Astrocyte (in vitro differentiated cells and primary cell): ENCODE results near the gene PCDH8. TPM values are rescaled to one million over a fixed set of nuclear protein-coding genes. Genes with fewer than 3 reads are reported as not detected.

Experiments used
- DNase-seq: peaks from one replicate; pipeline ENCODE4 v3.0.0-alpha.2; 2010; ENCODE audit warnings: low read depth
- FAIRE-seq: peaks from 2 replicates; lab custom pipeline; 2011; peaks lifted over from hg19 to GRCh38; lab: Jason Lieb, UNC
- H2AFZ ChIP-seq: 2 replicates; pipeline ENCODE4 v1.6.0; 2012; ENCODE audit warnings: low read depth, low read length, inconsistent platforms
- H3K27ac ChIP-seq: 2 replicates; pipeline ENCODE4 v1.5.1; 2011; ENCODE audit warnings: low read depth, low read length, inconsistent platforms
- H3K27me3 ChIP-seq: 2 replicates; pipeline ENCODE4 v1.6.0; 2011; ENCODE audit warnings: low read length, inconsistent platforms; ENCODE audit not compliant: insufficient read depth
- H3K36me3 ChIP-seq: 2 replicates; pipeline ENCODE4 v1.5.1; 2011; ENCODE audit warnings: low read length, inconsistent platforms; ENCODE audit not compliant: insufficient read depth
- H3K4me1 ChIP-seq: 2 replicates; pipeline ENCODE4 v1.5.1; 2011; ENCODE audit warnings: low read length, inconsistent platforms; ENCODE audit not compliant: insufficient read depth
- H3K4me2 ChIP-seq: 2 replicates; pipeline ENCODE4 v1.6.0; 2012; ENCODE audit warnings: low read length, inconsistent platforms
- H3K4me3 ChIP-seq: 2 replicates; pipeline ENCODE4 v1.5.1; 2011; ENCODE audit warnings: low read depth, mild to moderate bottlenecking, low read length, inconsistent platforms; ENCODE audit not compliant: insufficient read depth
- H3K79me2 ChIP-seq: 2 replicates; pipeline ENCODE4 v1.6.0; 2012; ENCODE audit warnings: mild to moderate bottlenecking, low read length, inconsistent platforms; ENCODE audit not compliant: insufficient read depth
- H3K9ac ChIP-seq: 2 replicates; pipeline ENCODE4 v1.6.0; 2012; ENCODE audit warnings: mild to moderate bottlenecking, low read length, inconsistent platforms
- H3K9me3 ChIP-seq: 2 replicates; pipeline ENCODE4 v1.5.1; 2012; ENCODE audit warnings: low read depth, mild to moderate bottlenecking, low read length, inconsistent platforms; ENCODE audit not compliant: insufficient read depth
- H4K20me1 ChIP-seq: 2 replicates; pipeline ENCODE4 v1.6.0; 2012; ENCODE audit warnings: low read length, inconsistent platforms; ENCODE audit not compliant: insufficient read depth
- H3K27ac Mint-ChIP-seq: one replicate; pipeline ENCODE4 v1.8.0; 2021; ENCODE audit warnings: mild to moderate bottlenecking, mixed read lengths; ENCODE audit not compliant: unreplicated experiment
- H3K27me3 Mint-ChIP-seq: one replicate; pipeline ENCODE4 v1.8.0; 2021; ENCODE audit warnings: low read depth, mixed read lengths; ENCODE audit not compliant: unreplicated experiment
- H3K36me3 Mint-ChIP-seq: one replicate; pipeline ENCODE4 v1.8.0; 2021; ENCODE audit warnings: low read depth, mixed read lengths; ENCODE audit not compliant: unreplicated experiment
- H3K4me1 Mint-ChIP-seq: one replicate; pipeline ENCODE4 v1.8.0; 2021; ENCODE audit warnings: low read depth, mixed read lengths; ENCODE audit not compliant: unreplicated experiment
- H3K4me3 Mint-ChIP-seq: one replicate; pipeline ENCODE4 v1.8.0; 2021; ENCODE audit warnings: mild to moderate bottlenecking, moderate library complexity, mixed read lengths; ENCODE audit not compliant: unreplicated experiment
- H3K9me3 Mint-ChIP-seq: one replicate; pipeline ENCODE4 v1.8.0; 2021; ENCODE audit warnings: mild to moderate bottlenecking, mixed read lengths; ENCODE audit not compliant: unreplicated experiment
- EZH2 ChIP-seq: IDR thresholded peaks from 2 replicates; pipeline ENCODE4 v1.6.1; 2012; ENCODE audit warnings: mild to moderate bottlenecking, low read length, inconsistent platforms; ENCODE audit not compliant: insufficient read depth
- total RNA-seq: library from RNA; stranded (reverse); gene quantifications from 2 replicates; pipeline ENCODE4 v1.2.1, GENCODE V29; 2021
- TF ChIP-seq, protein P1 (sequence below): IDR thresholded peaks from 2 replicates; pipeline ENCODE4 v1.5.1; 2011; ENCODE audit warnings: low read depth, mild to moderate bottlenecking, inconsistent platforms, low read length, moderate library complexity; ENCODE audit not compliant: insufficient read depth

Gene PCDH8
- total RNA-seq, 1 donor from 2014 or later = 1.9 TPM

DNA sequence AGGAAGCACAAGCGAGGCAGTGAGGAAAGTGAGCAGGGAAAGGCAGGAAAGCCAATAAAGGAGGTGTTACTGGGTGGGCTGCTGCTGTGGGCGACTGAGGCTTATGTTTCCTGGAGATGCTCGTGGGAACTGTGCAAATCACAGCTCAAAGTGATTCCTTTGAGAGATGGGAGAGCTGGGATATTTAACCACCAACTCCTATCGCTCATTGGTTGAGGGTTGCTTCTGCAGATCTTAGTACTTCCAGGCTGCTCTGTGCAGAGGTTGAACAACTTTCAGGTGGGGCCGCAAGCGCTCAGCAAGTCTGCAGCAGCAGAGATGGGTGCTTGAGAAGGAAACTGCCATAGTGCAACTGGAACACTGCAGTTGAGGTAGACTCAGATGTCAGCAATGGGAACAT is 8.4 kb downstream of the PCDH8 start:
- no peak overlapping the region for H3K4me3 Mint-ChIP-seq
- DNase-seq = no peak
- H2AFZ ChIP-seq = no peak overlapping the region
- H3K36me3 Mint-ChIP-seq = no peaks in the 10 kb centered on the region
- H3K36me3 ChIP-seq = no peaks in the 10 kb centered on the region
- FAIRE-seq = no peak
- H4K20me1 ChIP-seq = no peaks in the 10 kb centered on the region
- no peaks in the 10 kb centered on the region for H3K4me1 ChIP-seq
- H3K9ac ChIP-seq = no peak overlapping the region
- H3K27me3 Mint-ChIP-seq = peaks cover 35% of the 10 kb centered on the region
- H3K9me3 ChIP-seq = no peaks in the 10 kb centered on the region
- TF ChIP-seq EZH2 = no peak
- TF ChIP-seq, protein P1, sequence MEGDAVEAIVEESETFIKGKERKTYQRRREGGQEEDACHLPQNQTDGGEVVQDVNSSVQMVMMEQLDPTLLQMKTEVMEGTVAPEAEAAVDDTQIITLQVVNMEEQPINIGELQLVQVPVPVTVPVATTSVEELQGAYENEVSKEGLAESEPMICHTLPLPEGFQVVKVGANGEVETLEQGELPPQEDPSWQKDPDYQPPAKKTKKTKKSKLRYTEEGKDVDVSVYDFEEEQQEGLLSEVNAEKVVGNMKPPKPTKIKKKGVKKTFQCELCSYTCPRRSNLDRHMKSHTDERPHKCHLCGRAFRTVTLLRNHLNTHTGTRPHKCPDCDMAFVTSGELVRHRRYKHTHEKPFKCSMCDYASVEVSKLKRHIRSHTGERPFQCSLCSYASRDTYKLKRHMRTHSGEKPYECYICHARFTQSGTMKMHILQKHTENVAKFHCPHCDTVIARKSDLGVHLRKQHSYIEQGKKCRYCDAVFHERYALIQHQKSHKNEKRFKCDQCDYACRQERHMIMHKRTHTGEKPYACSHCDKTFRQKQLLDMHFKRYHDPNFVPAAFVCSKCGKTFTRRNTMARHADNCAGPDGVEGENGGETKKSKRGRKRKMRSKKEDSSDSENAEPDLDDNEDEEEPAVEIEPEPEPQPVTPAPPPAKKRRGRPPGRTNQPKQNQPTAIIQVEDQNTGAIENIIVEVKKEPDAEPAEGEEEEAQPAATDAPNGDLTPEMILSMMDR = no peak
- no peak overlapping the region for H3K4me3 ChIP-seq
- H3K27ac Mint-ChIP-seq = no peak overlapping the region
- no peaks in the 10 kb centered on the region for H3K4me1 Mint-ChIP-seq
- peaks cover 13% of the 10 kb centered on the region for H3K9me3 Mint-ChIP-seq
- peaks cover 26% of the 10 kb centered on the region for H3K27me3 ChIP-seq
- H3K79me2 ChIP-seq = no peaks in the 10 kb centered on the region
- H3K27ac ChIP-seq = no peak overlapping the region
- H3K4me2 ChIP-seq = no peak overlapping the region

- Mint-ChIP-seq H3K27me3 (peaks cover 28% of the 10 kb centered on the region), H3K4me3 (no peak overlapping the region), H3K4me1 (no peaks in the 10 kb centered on the region), H3K36me3 (no peaks in the 10 kb centered on the region), H3K27ac (no peak overlapping the region), H3K9me3 (peaks cover 5% of the 10 kb centered on the region)
- Histone ChIP-seq H3K36me3 (no peaks in the 10 kb centered on the region), H2AFZ (no peak overlapping the region), H3K27ac (no peak overlapping the region), H3K4me1 (no peaks in the 10 kb centered on the region), H3K79me2 (no peaks in the 10 kb centered on the region), H3K4me2 (no peak overlapping the region), H3K4me3 (no peak overlapping the region), H4K20me1 (no peaks in the 10 kb centered on the region), H3K9ac (no peak overlapping the region), H3K9me3 (no peaks in the 10 kb centered on the region), H3K27me3 (peaks cover 15% of the 10 kb centered on the region)
- FAIRE-seq (no peak), DNase-seq (no peak)
- TF ChIP-seq, protein P1 = no peak
- TF ChIP-seq EZH2 = no peak
These were observed 9.9 kb downstream of the PCDH8 start for GRCh38 chr13:52838433-52839107.

- Histone ChIP-seq H3K36me3 (no peaks in the 10 kb centered on the region), H3K4me3 (no peak overlapping the region), H3K9ac (no peak overlapping the region), H3K4me1 (no peaks in the 10 kb centered on the region), H3K4me2 (no peak overlapping the region), H2AFZ (no peak overlapping the region), H3K9me3 (no peaks in the 10 kb centered on the region), H3K27ac (no peak overlapping the region), H3K27me3 (peaks cover 7% of the 10 kb centered on the region), H3K79me2 (no peaks in the 10 kb centered on the region), H4K20me1 (no peaks in the 10 kb centered on the region)
- H3K9me3 Mint-ChIP-seq = peaks cover 5% of the 10 kb centered on the region
- DNase-seq (no peak), FAIRE-seq (no peak)
- H3K4me3 Mint-ChIP-seq = no peak overlapping the region
- H3K36me3 Mint-ChIP-seq = no peaks in the 10 kb centered on the region
- TF ChIP-seq, protein P1 = no peak
- TF ChIP-seq EZH2 = no peak
- no peaks in the 10 kb centered on the region for H3K4me1 Mint-ChIP-seq
- H3K27ac Mint-ChIP-seq = no peak overlapping the region
- peaks cover 26% of the 10 kb centered on the region for H3K27me3 Mint-ChIP-seq
These were observed 10.6 kb downstream of the PCDH8 start for GRCh38 chr13:52837850-52838249.
